Hematopoietic multipotent progenitor cell treated with erythropoietin and hydrocortisone succinate and interleukin-3 and kit ligand, for 8 days (in vitro differentiated cells): Measurements from ENCODE around the gene SYNE2.

Experiments used
- DNase-seq: peaks from one replicate; pipeline ENCODE4 v3.0.0-alpha.2; 2015

The SYNE2 gene

GRCh38 chr14:63918411-63918810 is 65.6 kb downstream of the SYNE2 start:
- DNase-seq: no peak

GRCh38 chr14:63922696-63923421 is 70.1 kb downstream of the SYNE2 start:
- DNase-seq: no peak

GRCh38 chr14:63923422-63923752 is 70.6 kb downstream of the SYNE2 start:
- DNase-seq: no peak

GRCh38 chr14:63924375-63924774 is 71.6 kb downstream of the SYNE2 start:
- no peak for DNase-seq

GRCh38 chr14:63926641-63927040 is 73.8 kb downstream of the SYNE2 start:
- no peak for DNase-seq

GRCh38 chr14:63928744-63929174 is 76.0 kb downstream of the SYNE2 start:
- no peak for DNase-seq

- DNase-seq: no peak
These were observed 80.3 kb downstream of the SYNE2 start for GRCh38 chr14:63933110-63933509.

GRCh38 chr14:63933711-63934110 is 80.9 kb downstream of the SYNE2 start:
- no peak for DNase-seq

GRCh38 chr14:63938198-63939005 is 85.6 kb downstream of the SYNE2 start:
- DNase-seq: no peak

GRCh38 chr14:63939006-63939270 is 86.1 kb downstream of the SYNE2 start:
- no peak for DNase-seq

GRCh38 chr14:63940387-63940786 is 87.6 kb downstream of the SYNE2 start:
- DNase-seq: no peak

- DNase-seq: no peak
These were observed 88.2 kb downstream of the SYNE2 start for GRCh38 chr14:63941023-63941422.

GRCh38 chr14:63949696-63950095 is 96.9 kb downstream of the SYNE2 start:
- no peak for DNase-seq

GRCh38 chr14:63951021-63951420 is 98.2 kb downstream of the SYNE2 start:
- DNase-seq: no peak

GRCh38 chr14:63951429-63951828 is 98.6 kb downstream of the SYNE2 start:
- no peak for DNase-seq

- DNase-seq: no peak
These were observed 99.5 kb downstream of the SYNE2 start for GRCh38 chr14:63952053-63952932.

- DNase-seq: no peak
These were observed 100.2 kb downstream of the SYNE2 start for GRCh38 chr14:63952933-63953437.

- no peak for DNase-seq
These were observed 103.5 kb downstream of the SYNE2 start for GRCh38 chr14:63956326-63956725.

- no peak for DNase-seq
These were observed 108.2 kb downstream of the SYNE2 start for GRCh38 chr14:63960926-63961567.

GRCh38 chr14:63962906-63963305 is 110.1 kb downstream of the SYNE2 start:
- DNase-seq: no peak

- no peak for DNase-seq
These were observed 110.6 kb downstream of the SYNE2 start for GRCh38 chr14:63963439-63963838.

- DNase-seq: no peak
These were observed 111.3 kb downstream of the SYNE2 start for GRCh38 chr14:63964113-63964512.

- DNase-seq: no peak
These were observed 113.6 kb downstream of the SYNE2 start for GRCh38 chr14:63966407-63966806.
